GM12878 (cell line): ENCODE measurements around the gene LRRFIP2. TPM values are rescaled to one million over a fixed set of nuclear protein-coding genes. Genes with fewer than 3 reads are reported as not detected.

ENCODE experiments used
- ATAC-seq: fragments of 200-7000 bp; cut with Tn5 transposase; 3 replicates; pipeline ENCODE4 v1.9.1; 2020; ENCODE audit warnings: mild to moderate bottlenecking, moderate library complexity
- BruUV-seq: library from RNA; stranded (reverse); fragments of 400-500 nt; replicated peaks from 2 replicates; lab custom pipeline; 2021; lab: Mats Ljungman, UMichigan
- CTCF ChIA-PET: fragments of 300-600 bp; sonication (Branson Sonifier 250); formaldehyde crosslinking; extraction: SDS; loops from one replicate; lab custom pipeline; 2021; ENCODE audit warnings: inconsistent platforms; lab: Yijun Ruan, JAX
- POLR2A ChIA-PET: fragments of 350-600 bp; formaldehyde crosslinking; extraction: SDS; loops from one replicate; lab custom pipeline; 2021; ENCODE audit warnings: inconsistent platforms; lab: Charles Lee
- RAD21 ChIA-PET: fragments of 300-600 bp; sonication (Branson Sonifier 250); formaldehyde crosslinking; loops from one replicate; lab custom pipeline; 2023; ENCODE audit warnings: antibody characterized with exemption; ENCODE audit not compliant: unreplicated experiment; lab: Charles Lee
- SMC1A ChIA-PET: fragments of 300-600 bp; sonication (Branson Sonifier 250); formaldehyde crosslinking; loops from one replicate; lab custom pipeline; 2023; ENCODE audit not compliant: unreplicated experiment, uncharacterized antibody; lab: Charles Lee
- DNase-seq: peaks from one replicate; pipeline ENCODE4 v3.0.0-alpha.2; 2011; ENCODE audit warnings: low read depth, low spot score
- FAIRE-seq: peaks from 3 replicates; lab custom pipeline; 2011; peaks lifted over from hg19 to GRCh38; lab: Jason Lieb, UNC
- H2AFZ ChIP-seq: 2 replicates; pipeline ENCODE4 v1.6.0; 2011; ENCODE audit warnings: low read depth, low read length, control low read depth; ENCODE audit not compliant: control insufficient read depth
- H3K27ac ChIP-seq: 2 replicates; pipeline ENCODE4 v1.5.1; 2011; ENCODE audit warnings: control low read depth; ENCODE audit not compliant: control insufficient read depth, insufficient read depth
- H3K27me3 ChIP-seq, 2 experiments: replicated peaks in 1 of 2; 2 replicates each; pipeline versions ENCODE4 v1.6.0 to v1.6.1; 2011; ENCODE audit warnings: low read length in 1 of 2; ENCODE audit not compliant: control insufficient read depth in 2 of 2, insufficient read depth in 2 of 2
- H3K36me3 ChIP-seq, 2 experiments: 2 replicates each; pipeline ENCODE4 v1.5.1; 2011; ENCODE audit warnings: low read length in 1 of 2; ENCODE audit not compliant: control insufficient read depth in 2 of 2, insufficient read depth in 2 of 2
- H3K4me1 ChIP-seq: 2 replicates; pipeline ENCODE4 v1.6.1; 2011; ENCODE audit warnings: mild to moderate bottlenecking, low read length, moderate library complexity, mixed read lengths; ENCODE audit not compliant: control insufficient read depth, insufficient read depth
- H3K4me2 ChIP-seq: 2 replicates; pipeline ENCODE4 v1.6.0; 2011; ENCODE audit warnings: control low read depth; ENCODE audit not compliant: control insufficient read depth, insufficient read depth
- H3K4me3 ChIP-seq: fragments of 200-600 bp; sonication (generic); 2 replicates; pipeline ENCODE4 v1.5.1; 2016
- H3K79me2 ChIP-seq: 2 replicates; pipeline ENCODE4 v1.6.0; 2011; ENCODE audit warnings: low read length; ENCODE audit not compliant: control insufficient read depth, insufficient read depth
- H3K9ac ChIP-seq: 2 replicates; pipeline ENCODE4 v1.8.0; 2011; ENCODE audit warnings: low read length, control low read depth, mixed read lengths; ENCODE audit not compliant: control insufficient read depth, insufficient read depth
- H3K9me3 ChIP-seq: replicated peaks from 3 replicates; pipeline ENCODE4 v1.5.1; 2011; ENCODE audit warnings: mild to moderate bottlenecking, low read length; ENCODE audit not compliant: control insufficient read depth, insufficient read depth
- H4K20me1 ChIP-seq: 2 replicates; pipeline ENCODE4 v1.6.0; 2011; ENCODE audit not compliant: control insufficient read depth, insufficient read depth
- JUNB ChIP-seq: IDR thresholded peaks from 2 replicates; pipeline ENCODE4 v1.6.1; 2016; ENCODE audit warnings: antibody characterized with exemption, mild to moderate bottlenecking
- JUND ChIP-seq: IDR thresholded peaks from 2 replicates; pipeline ENCODE4 v1.6.1; 2012; ENCODE audit warnings: low read depth, mild to moderate bottlenecking, low read length, improper control_type of control experiment, moderate library complexity
- MAX ChIP-seq: IDR thresholded peaks from 2 replicates; pipeline ENCODE4 v1.6.1; 2012; ENCODE audit warnings: low read depth, low read length, improper control_type of control experiment
- NFXL1 ChIP-seq: fragments of 450-650 bp; IDR thresholded peaks from 2 replicates; pipeline ENCODE4 v1.6.1; 2017; ENCODE audit warnings: antibody characterized with exemption, mild to moderate bottlenecking, borderline replicate concordance
- NR2C1 ChIP-seq: fragments of 450-650 bp; IDR thresholded peaks from 2 replicates; pipeline ENCODE4 v1.6.1; 2017; ENCODE audit warnings: antibody characterized with exemption, mild to moderate bottlenecking, moderate library complexity
- NR2F1 ChIP-seq: fragments of 450-650 bp; conservative IDR thresholded peaks from 2 replicates; pipeline ENCODE4 v1.6.1; 2017; ENCODE audit warnings: mild to moderate bottlenecking
- RFX5 ChIP-seq: IDR thresholded peaks from 2 replicates; pipeline ENCODE4 v1.6.1; 2011; ENCODE audit warnings: low read depth, low read length, improper control_type of control experiment
- SKIL ChIP-seq: fragments of 450-650 bp; IDR thresholded peaks from 2 replicates; pipeline ENCODE4 v1.6.1; 2017; ENCODE audit warnings: mild to moderate bottlenecking, low read depth, inconsistent platforms; ENCODE audit not compliant: poor library complexity, severe bottlenecking
- SPI1 ChIP-seq: IDR thresholded peaks from 2 replicates; pipeline ENCODE4 v1.6.1; 2011; ENCODE audit warnings: low read depth, mild to moderate bottlenecking, low read length, moderate library complexity, borderline replicate concordance; ENCODE audit not compliant: insufficient read depth
- WRNIP1 ChIP-seq: IDR thresholded peaks from 2 replicates; pipeline ENCODE4 v1.6.1; 2011; ENCODE audit warnings: low read depth, low read length, improper control_type of control experiment, borderline replicate concordance
- ZBED1 ChIP-seq: IDR thresholded peaks from 2 replicates; pipeline ENCODE4 v1.6.1; 2016; ENCODE audit warnings: borderline replicate concordance
- WGBS: methylation state at CpG from one replicate; pipeline ENCODE4 v1.1.6; 2016; ENCODE audit warnings: low lambda C conversion rate; ENCODE audit not compliant: insufficient replicate concordance, insufficient coverage; ENCODE audit errors: missing lambda C conversion rate; 5-methylcytosine and 5-hydroxymethylcytosine counted together
- in situ Hi-C: fragments of 300-500 bp; cut with MboI; formaldehyde crosslinking; loops from 9 replicates; pipeline ENCODE4 v1.14.3; 2018; ENCODE audit warnings: mixed read lengths
- intact Hi-C: fragments of 100-400 bp; cut with micrococcal nuclease; formaldehyde crosslinking; loops from one replicate; pipeline ENCODE4 v1.14.2; 2022; ENCODE audit not compliant: unreplicated experiment
- polyA plus RNA-seq, 11 experiments: library from polyadenylated mRNA; depleted of rRNA in 4 of 11; unstranded in 6 of 11; stranded (reverse) in 5 of 11; fragments of >200 nt; fragmentation: Nextera tagmentation in 4 of 11; fragmentation: Illumina TruSeq in 1 of 11; extraction: Ambion mirVana in 4 of 11; extraction: Trizol in 1 of 11; gene quantifications; 1 replicate in 1 of 11; 2 replicates in 10 of 11; pipeline versions ENCODE4 v1.2.1 to v1.2.3, GENCODE V29; 2011 to 2016; ENCODE audit warnings: inconsistent platforms in 2 of 11, missing spikeins in 2 of 11, low read depth in 1 of 11
- total RNA-seq, 4 experiments: library from RNA; depleted of rRNA in 3 of 4; stranded (reverse); fragments of >200 nt in 3 of 4; fragmentation: Illumina TruSeq in 1 of 4; extraction: Trizol in 1 of 4; gene quantifications; 2 replicates each; pipeline versions ENCODE4 v1.2.1 to v1.2.3, GENCODE V29; 2013 to 2021

The LRRFIP2 gene
- total and polyA plus RNA-seq, 10 of the 15 experiments (the other 5 are each of a cell fraction or from before 2014, with no cell fraction given) = 9.7 to 46.9 (median 38.1) TPM

- no peaks in the 10 kb centered on the region for H3K4me1 ChIP-seq
- H3K9ac ChIP-seq = no peak overlapping the region
- CTCF ChIA-PET = no interaction called here
- TF ChIP-seq SPI1 (no peak), JUND (no peak), MAX (no peak)
- H3K4me2 ChIP-seq = no peak overlapping the region
- no peaks in the 10 kb centered on the region for H3K27me3 ChIP-seq
- H2AFZ ChIP-seq = no peak overlapping the region
- intact Hi-C loops (loop anchor here (5.0 kb wide), 1 partner anchor 145 kb away; no protein-coding TSS in a partner anchor), in situ Hi-C loops (no loop called here)
- H3K27ac ChIP-seq = no peak overlapping the region
- H4K20me1 ChIP-seq = no peaks in the 10 kb centered on the region
- H3K4me3 ChIP-seq = no peak overlapping the region
- SMC1A ChIA-PET = no interaction called here
- H3K9me3 ChIP-seq = no peaks in the 10 kb centered on the region
- H3K79me2 ChIP-seq = no peaks in the 10 kb centered on the region
- FAIRE-seq (no peak), DNase-seq (no peak), ATAC-seq (no peak)
- 97% methylated on average over 3 of the region's 3 CpGs for WGBS
- POLR2A ChIA-PET = no interaction called here
- RAD21 ChIA-PET = no interaction called here
- peaks cover 0 to 7% of the 10 kb centered on the region in 2 experiments; a peak in 3 of 4 replicates for H3K36me3 ChIP-seq
- no TSS peak for BruUV-seq
These were observed 106.8 kb downstream of the LRRFIP2 start for GRCh38 chr3:37067577-37067976.

GRCh38 chr3:37064747-37065146 is 109.6 kb downstream of the LRRFIP2 start:
- H4K20me1 ChIP-seq = no peaks in the 10 kb centered on the region
- SMC1A ChIA-PET = interaction anchor here (0.8 to 2.8 kb wide), 4 partner anchors 10 to 49 kb away, joined by 3 to 14 read pairs (median 4); no protein-coding TSS in a partner anchor
- H3K27ac ChIP-seq = no peak overlapping the region
- H3K79me2 ChIP-seq = no peaks in the 10 kb centered on the region
- no peak overlapping the region for H2AFZ ChIP-seq
- no peak for ATAC-seq
- H3K27me3 ChIP-seq = no peaks in the 10 kb centered on the region
- DNase-seq = no peak
- RAD21 ChIA-PET = no interaction called here
- intact Hi-C loops = loop anchor here (5.0 kb wide), 1 partner anchor 148 kb away; no protein-coding TSS in a partner anchor
- no peak overlapping the region for H3K9ac ChIP-seq
- no peaks in the 10 kb centered on the region for H3K9me3 ChIP-seq
- H3K36me3 ChIP-seq = peaks cover 0 to 6% of the 10 kb centered on the region in 2 experiments; a peak in 3 of 4 replicates
- CTCF ChIA-PET = no interaction called here
- no peak overlapping the region for H3K4me2 ChIP-seq
- no peak overlapping the region for H3K4me3 ChIP-seq
- no peak for FAIRE-seq
- TF ChIP-seq NR2C1 (no peak), NFXL1 (no peak), SPI1 (no peak), WRNIP1 (no peak), JUNB (no peak), NR2F1 (no peak), RFX5 (no peak), MAX (no peak), SKIL (no peak), ZBED1 (no peak)
- no peaks in the 10 kb centered on the region for H3K4me1 ChIP-seq
- POLR2A ChIA-PET = interaction anchor here (0.7 to 0.8 kb wide), 2 partner anchors 10 to 20 kb away, joined by 3 to 4 read pairs; no protein-coding TSS in a partner anchor
- no TSS peak for BruUV-seq
- 100% methylated on average over 3 of the region's 3 CpGs for WGBS
- in situ Hi-C loops = no loop called here
